Stimulated activated CD4-positive, alpha-beta T cell treated with anti-CD3 and anti-CD28 coated beads, Interleukin-12 subunit alpha, Interleukin-12 subunit beta, amount 100 ng/mL, for 48 hours (primary cell): ENCODE measurements around the gene R3HDM4.
"Not testable (repeated sequence)": the region's sequence is repeated elsewhere in the genome, so short reads cannot be mapped to it uniquely, and the experiment has no call there.

ENCODE experiments used
- DNase-seq, 3 donors: peaks; one replicate each; pipeline ENCODE4 v3.0.0-alpha.2; 2020; ENCODE audit warnings: low read depth in 2 of 3, low spot score in 1 of 3

Gene R3HDM4

GRCh38 chr19:877992-878660 lies 34.9 kb downstream of the R3HDM4 start:
- not testable (repeated sequence) for DNase-seq

GRCh38 chr19:876780-877314 lies 36.2 kb downstream of the R3HDM4 start:
- no peak for DNase-seq

- DNase-seq: no peak
Measured at GRCh38 chr19:876089-876488, 36.9 kb downstream of the R3HDM4 start.

GRCh38 chr19:875265-875879 lies 37.6 kb downstream of the R3HDM4 start:
- DNase-seq: no peak

GRCh38 chr19:873561-874041 lies 39.4 kb downstream of the R3HDM4 start:
- no peak for DNase-seq

GRCh38 chr19:873084-873483 lies 39.9 kb downstream of the R3HDM4 start:
- peak; percentile 54 to 57 (median 56) for DNase-seq

- peak; percentile 72 to 77 (median 76) for DNase-seq
Measured at GRCh38 chr19:872266-872951, 40.6 kb downstream of the R3HDM4 start.

- no peak for DNase-seq
Measured at GRCh38 chr19:871446-872265, 41.4 kb downstream of the R3HDM4 start.

- DNase-seq: no peak
Measured at GRCh38 chr19:870963-871401, 42.0 kb downstream of the R3HDM4 start.

- DNase-seq: no peak
Measured at GRCh38 chr19:870314-870713, 42.7 kb downstream of the R3HDM4 start.

- no peak for DNase-seq
Measured at GRCh38 chr19:869245-870177, 43.5 kb downstream of the R3HDM4 start.

GRCh38 chr19:868458-869244 lies 44.4 kb downstream of the R3HDM4 start:
- DNase-seq: no peak

- no peak for DNase-seq
Measured at GRCh38 chr19:867855-868457, 45.1 kb downstream of the R3HDM4 start.

GRCh38 chr19:867301-867793 lies 45.7 kb downstream of the R3HDM4 start:
- no peak for DNase-seq

GRCh38 chr19:866769-867300 lies 46.2 kb downstream of the R3HDM4 start:
- no peak for DNase-seq

GRCh38 chr19:863315-863620 lies 49.8 kb downstream of the R3HDM4 start:
- no peak for DNase-seq

- DNase-seq: peak; percentile 69 to 85 (median 74)
Measured at GRCh38 chr19:862581-863314, 50.3 kb downstream of the R3HDM4 start.
